Adrenal gland (tissue), 5 donors: ENCODE data around the gene SMIM44.

Experiments used
- CTCF ChIP-seq, 6 experiments: fragments of 450-650 bp in 4 of 6; fragments of 200-600 bp in 2 of 6; sonication (generic) in 1 of 6; IDR thresholded peaks; 1 replicate in 5 of 6; 2 replicates in 1 of 6; pipeline versions ENCODE4 v1.5.1 to v1.8.0; 2016 to 2021; ENCODE audit warnings: antibody characterized with exemption in 6 of 6, mild to moderate bottlenecking in 2 of 6, moderate library complexity in 1 of 6
- POLR2A ChIP-seq, 2 donors: fragments of 450-650 bp; IDR thresholded peaks; one replicate each; pipeline ENCODE4 v1.6.1; 2017; ENCODE audit warnings: antibody characterized with exemption in 2 of 2, mild to moderate bottlenecking in 2 of 2, moderate library complexity in 1 of 2
- donor health status: DM: no; HTN: no; CAD: no.

GRCh38 chr19:3470500-3471128 is 12.6 kb downstream of the SMIM44 start:
- TF ChIP-seq CTCF (IDR thresholded peaks at IDR 0.05) (no peak), POLR2A (IDR thresholded peaks at IDR 0.05) (no peak)
